GM18951 (cell line): Measurements from ENCODE around the gene CHAT.

Experiments
- POLR2A ChIP-seq: IDR thresholded peaks from 4 replicates; pipeline ENCODE4 v1.6.1; 2011; ENCODE audit warnings: mild to moderate bottlenecking; ENCODE audit not compliant: insufficient read length, insufficient read depth; ENCODE audit errors: extremely low read depth
- in situ Hi-C: fragments of 300-500 bp; cut with MboI; formaldehyde crosslinking; loops from one replicate; pipeline ENCODE4 v1.12.0; 2022; ENCODE audit warnings: low sequenced_read_pairs, mixed read lengths, inconsistent platforms; ENCODE audit not compliant: unreplicated experiment

CHAT gene

DNA sequence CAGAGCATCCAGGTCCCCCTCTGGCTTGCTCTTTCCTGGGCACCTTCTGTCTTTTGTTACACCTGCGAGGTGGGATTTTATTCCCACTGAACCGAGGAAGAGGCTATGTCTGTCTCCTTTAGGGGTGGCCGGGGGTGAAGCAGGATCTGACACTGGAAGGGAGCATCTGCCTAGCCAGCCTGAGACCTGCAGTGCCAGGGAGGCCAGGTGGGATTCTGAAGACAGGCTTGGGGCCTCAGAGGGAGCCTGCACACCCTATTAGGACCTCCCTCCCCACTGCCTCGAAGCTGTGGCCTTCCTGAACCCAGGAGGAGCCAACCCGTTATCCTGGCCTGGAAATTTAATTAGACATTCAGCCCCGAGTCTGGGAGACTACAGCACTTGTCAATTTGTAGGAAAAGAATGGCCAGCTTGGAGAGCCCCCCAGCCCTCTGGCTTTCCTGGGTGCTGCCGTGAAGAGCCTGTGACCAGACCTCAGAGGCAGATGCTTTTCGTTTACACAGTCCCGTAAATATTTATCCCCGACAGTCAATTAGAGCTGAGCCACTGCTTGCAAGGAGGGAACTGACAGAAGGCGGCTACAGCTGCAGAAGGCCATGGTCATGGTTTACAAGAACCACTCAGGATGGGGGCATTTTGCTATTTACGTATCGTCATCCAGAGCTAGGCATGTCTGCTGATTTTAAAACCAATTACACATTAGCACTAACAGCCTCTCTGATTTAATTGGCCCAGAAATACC, 19.7 kb downstream of the CHAT start:
- TF ChIP-seq POLR2A: no peak
- in situ Hi-C loops: no loop called here

DNA sequence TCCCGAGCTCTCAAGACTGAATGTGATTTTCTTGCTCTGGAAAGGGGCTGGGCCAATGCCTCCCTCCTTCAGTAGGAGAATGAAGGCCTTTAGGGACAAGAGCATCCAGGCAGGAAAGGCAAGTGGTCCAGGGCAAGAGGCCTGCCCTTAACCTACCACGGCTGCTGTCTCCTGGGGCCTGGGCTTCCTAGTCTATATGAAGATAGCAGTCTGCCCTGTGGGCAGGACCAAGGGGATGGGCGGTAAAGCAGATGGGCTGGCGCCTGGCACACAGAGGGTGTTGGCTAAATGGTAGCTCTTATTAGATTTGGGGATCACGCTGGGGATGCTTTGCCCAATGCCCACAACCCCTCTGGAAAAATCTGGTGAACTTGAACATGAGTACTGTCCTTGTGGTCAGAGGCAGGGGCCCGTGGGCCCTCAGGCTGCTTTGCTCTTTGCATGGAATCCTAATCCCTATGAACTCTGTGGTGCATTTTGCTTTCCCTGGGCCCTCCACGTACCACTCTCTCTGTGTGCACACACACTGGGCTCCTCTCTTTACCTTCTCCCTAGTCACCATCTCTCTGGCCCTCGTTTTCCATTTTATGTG, 20.3 kb downstream of the CHAT start:
- TF ChIP-seq POLR2A: no peak
- in situ Hi-C loops: no loop called here

DNA sequence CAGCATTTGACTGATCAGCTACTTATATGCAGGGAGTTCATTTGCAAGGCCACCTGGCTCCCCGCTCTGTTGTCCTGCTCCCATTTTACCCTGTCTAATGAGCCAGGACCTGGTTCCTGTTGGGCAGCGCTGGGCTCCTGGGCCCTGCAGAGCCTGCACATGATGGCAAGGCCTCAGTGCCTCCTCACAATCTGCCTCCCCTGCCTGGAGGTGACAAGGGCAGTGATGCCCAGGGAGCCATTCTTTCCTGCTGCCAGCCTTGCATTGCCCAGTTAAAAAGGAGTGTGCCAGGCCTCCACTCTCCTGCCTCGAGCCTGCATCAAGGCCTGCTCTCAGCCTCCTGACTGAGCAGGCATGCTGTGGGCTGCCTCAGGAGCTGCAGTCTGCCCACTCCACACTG, 28.5 kb downstream of the CHAT start:
- in situ Hi-C loops: no loop called here
- TF ChIP-seq POLR2A: no peak

DNA sequence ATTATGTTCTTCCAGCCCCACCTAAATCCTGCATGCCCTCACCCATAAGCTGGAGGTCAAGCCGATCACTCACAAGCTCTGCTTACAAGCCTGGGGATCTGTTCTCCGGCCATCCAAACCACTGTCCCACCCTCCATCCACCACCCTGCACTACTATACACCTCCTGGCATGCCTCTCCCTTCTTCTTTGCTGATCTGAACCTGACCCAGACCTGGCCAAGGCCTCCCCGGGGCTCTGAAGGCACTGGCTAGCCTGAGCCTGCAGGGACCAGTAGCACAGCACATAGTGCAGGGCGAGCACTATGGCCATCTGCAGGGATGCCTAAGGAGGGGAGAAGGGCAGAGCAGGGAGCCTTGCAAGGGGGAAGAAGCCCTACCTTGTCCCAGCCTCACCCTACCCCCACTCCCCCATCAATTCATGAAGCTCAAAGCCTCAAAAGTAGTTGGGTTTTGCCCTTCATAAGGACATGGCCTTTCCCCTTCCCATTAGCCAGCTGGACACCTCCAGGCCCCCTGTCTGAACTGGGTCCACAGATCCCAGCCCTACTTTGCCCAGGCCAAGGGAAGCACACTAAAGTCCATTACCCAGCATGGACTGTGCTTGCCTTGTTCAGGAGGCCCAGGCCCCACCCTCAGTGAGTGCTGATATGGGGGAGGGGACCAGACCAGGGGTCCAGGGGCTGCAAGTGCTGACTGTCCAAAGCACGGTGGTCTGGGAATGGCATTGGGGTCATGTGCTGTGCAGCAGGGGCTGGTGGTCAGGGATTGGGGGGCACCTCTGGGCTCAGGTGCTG, 29.6 kb downstream of the CHAT start:
- in situ Hi-C loops: no loop called here
- TF ChIP-seq POLR2A: no peak

DNA sequence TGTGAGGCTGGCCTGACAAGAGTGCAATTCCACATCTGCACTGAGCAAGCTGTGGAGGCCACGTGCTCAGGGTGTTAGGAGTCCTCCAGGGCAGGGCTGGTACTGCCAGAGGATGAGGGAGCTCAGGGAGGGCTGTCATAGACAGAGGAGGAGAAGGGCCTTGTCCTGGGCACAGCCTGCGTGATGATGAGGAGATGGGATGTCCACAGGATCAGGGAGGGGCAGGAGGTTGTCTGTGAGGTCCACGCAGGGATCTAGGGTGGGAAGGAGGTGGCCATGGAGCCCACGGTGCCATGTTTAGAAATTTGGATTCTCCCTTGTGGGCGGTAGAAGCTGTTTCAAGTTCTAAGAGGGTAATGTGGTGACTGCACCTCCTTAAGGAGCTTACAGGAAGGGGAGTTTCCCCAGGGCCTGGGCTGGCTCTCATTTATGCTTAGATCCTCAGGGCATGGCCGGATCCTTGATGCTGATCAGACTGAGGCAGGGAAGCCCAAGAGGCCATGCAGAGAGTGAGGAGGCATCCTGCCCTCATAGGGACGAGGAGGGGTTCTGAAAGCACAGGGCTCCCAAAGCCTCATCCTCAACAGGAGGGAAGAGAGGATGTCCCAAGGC, 30.3 kb downstream of the CHAT start:
- TF ChIP-seq POLR2A: no peak
- in situ Hi-C loops: no loop called here

DNA sequence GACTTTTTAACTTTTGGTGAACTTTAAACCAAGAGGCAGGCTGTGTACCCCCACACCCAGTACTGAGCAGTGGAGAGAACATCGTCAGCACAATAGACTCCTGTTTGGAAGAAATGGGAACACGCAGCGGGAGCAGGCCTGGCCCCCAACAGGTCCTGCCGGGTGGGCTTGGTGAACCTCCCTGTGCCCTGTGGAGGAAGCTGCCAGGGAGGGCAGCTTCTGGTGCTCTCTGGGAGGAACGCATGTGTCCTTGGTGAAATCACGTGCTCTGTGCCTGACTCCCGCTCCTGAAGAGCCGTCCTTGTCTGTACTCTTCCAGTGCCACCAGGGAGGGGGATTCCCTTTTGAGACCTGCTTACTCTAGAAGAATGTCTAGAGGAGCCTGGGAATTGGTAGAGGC, 31.6 kb downstream of the CHAT start:
- TF ChIP-seq POLR2A: no peak
- in situ Hi-C loops: no loop called here

DNA sequence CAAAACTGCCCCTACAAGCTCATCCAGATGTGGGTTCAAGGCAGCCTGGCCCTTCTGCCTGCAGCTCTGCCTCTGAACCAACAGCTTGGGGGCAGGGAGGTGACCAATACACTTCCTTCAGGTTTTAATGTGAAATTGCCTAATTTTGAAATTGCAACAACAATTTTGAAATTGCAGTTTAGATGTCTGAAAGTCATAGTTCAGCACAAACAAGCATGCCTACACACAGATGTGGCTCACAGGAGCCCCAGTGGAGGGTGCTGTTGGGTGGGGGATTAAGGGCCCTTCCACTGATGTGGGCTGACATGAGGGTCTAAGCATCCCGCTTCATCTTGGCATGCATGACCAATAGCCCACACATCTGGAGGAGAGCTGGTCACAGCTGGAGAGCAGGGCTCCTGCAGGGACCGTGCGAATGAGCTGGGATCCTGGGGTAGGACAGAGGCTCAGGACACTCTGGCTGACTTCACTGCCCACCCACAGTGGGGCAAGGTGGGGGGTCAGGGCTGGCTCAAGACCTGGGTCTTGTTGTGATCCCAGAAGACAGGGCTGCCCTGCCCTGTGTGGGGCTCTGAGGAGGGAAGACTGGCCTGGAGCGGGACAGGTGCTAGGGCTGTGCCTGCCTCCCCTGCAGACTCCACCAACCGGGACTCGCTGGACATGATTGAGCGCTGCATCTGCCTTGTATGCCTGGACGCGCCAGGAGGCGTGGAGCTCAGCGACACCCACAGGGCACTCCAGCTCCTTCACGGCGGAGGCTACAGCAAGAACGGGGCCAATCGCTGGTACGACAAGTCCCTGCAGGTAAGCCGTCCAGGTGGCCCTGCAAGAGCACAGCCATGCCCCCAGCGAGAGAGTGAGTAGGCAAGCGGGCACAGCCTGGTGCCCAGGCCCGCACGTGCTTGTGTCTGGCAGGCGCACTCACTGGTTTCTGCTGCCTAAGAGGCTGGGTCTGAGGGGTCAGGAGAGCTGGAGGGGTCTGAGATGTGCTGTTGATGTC, 32.3 kb downstream of the CHAT start:
- TF ChIP-seq POLR2A: no peak
- in situ Hi-C loops: no loop called here

DNA sequence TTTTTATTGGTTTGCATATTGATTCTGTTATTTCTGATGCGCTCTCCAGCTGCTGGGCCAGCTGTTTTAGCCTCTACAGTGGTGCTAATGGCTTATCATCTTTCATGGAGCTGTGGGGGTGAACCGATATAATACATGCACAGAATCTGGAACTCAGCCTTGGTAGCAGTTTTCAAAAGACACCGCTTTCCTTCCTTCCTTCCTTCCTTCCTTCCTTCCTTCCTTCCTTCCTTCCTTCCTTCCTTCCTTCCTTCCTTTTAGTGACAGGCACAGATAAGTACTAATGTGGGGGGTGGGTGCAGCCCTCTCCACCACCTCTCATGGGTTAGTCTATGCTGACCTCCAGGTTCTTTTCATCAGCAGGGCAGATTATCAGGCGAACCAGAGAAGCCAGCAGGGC, 33.7 kb downstream of the CHAT start:
- no peak for TF ChIP-seq POLR2A
- in situ Hi-C loops: no loop called here

DNA sequence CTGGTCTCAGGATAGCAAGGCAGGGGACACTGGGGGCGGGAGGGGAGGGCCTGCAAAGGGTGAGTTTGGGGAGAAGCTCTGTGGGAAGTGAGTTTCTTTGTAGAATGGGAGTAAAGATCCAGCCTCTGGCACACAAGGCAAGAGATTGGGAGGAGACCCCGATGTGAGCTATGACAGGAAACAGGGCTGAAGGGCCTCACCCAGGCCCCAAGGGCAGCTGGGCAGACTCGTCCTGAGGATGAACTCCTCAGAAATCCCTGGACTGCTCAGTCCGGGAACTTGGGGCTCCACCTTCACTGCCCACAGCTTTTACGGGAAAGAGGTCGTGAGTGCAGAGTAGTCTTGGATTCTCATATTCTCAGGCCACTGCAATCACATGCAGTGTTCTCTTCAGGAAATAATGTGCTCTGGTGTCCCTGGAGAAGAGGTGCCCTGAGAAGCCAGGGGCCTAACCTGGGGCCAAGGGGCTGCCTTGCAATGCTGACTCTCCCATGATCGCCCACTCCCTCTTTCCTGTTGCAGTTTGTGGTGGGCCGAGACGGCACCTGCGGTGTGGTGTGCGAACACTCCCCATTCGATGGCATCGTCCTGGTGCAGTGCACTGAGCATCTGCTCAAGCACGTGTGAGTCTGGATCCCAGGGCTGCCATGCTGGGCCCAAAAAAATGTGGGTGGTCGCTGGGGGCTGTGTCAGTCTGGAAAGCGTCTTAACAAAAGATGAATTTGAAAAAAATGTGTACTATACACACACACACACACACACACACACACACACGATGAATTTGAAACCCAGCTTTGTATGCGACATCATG, 34.4 kb downstream of the CHAT start:
- TF ChIP-seq POLR2A: no peak
- in situ Hi-C loops: no loop called here

DNA sequence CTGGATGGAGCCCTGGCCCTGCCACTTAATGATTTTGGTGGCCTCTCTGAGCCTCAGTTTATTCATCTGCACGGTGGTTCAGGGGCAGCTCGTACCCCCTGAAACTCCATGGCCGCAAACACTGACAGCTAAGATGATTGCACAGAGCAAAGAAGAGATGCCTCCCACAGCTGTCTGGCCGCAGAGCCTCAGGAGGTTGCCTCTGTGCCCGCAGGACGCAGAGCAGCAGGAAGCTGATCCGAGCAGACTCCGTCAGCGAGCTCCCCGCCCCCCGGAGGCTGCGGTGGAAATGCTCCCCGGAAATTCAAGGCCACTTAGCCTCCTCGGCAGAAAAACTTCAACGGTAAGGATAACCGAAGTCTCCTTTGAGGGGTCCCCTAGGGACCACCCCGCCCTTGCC, 35.5 kb downstream of the CHAT start:
- no peak for TF ChIP-seq POLR2A
- in situ Hi-C loops: no loop called here

DNA sequence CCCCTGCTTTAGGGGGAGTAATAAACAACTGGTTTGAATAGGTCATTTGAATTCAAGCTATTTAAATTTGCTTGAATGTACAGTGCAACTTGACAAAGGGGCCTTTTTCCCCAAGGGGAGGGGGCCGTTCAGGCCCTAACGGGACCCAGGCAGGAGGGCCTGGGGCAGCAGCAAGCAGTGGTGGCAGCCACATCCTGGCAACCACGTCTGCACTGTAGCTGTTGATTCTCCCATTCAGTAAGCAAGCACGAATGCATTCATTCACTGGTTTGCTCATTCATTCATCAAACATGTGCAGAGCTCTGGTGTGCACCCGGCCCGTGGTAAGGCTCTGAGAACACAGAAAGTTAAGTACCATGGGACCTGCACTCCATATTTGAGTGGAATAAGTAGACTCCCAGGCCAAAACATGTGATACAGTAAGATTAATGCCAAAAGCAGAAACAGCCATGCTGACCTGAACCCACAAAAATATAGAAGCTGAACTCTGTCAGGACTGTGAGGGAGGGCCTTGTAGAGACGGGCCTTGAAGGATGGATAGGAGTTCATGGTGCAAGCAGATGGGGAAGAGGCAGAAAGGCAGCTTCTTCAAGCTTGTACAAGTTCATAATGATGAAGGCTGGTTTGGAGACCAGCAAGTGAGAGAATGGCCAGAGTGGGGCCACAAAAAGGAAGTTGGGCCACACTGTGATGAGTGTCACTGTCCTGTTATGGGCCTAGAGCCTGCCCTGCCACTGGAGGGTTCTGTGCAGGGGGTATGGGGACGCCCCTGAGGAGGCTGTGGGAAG, 36.3 kb downstream of the CHAT start:
- TF ChIP-seq POLR2A: no peak
- in situ Hi-C loops: no loop called here
